ENCODE data around the gene CCDC170. TPM values are rescaled to one million over a fixed set of nuclear protein-coding genes. Genes with fewer than 3 reads are reported as not detected.

The CCDC170 gene
- polyA plus RNA-seq, 1 experiment = 1.9 TPM

DNA sequence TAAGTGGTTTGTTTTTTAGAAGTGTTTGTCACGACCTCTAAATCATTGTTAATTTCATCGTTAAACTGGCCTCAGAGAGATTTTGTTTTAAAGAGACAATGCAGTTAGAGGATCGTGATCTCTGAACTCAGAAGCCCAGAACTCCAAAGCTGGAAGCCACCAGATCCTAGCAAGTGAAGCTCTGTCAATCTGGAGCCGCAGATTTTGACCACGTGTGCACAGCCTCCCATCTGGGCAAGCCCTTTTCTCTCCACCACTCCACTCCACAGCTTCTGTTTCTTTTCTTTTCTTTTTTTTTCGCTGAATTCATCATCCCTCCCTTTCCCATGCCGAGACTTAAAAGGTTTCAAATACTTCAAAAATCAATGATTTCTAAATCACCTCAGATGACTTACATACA lies 171.5 kb downstream of the CCDC170 start:
- CTCF ChIA-PET = no interaction called here
- H3K27ac ChIP-seq (ENCODE audit: low read depth, low read length) = no peak overlapping the region
- no peaks in the 10 kb centered on the region for H3K9me3 ChIP-seq (ENCODE audit: control insufficient read depth, insufficient read depth, low read length)
- H3K27me3 ChIP-seq (ENCODE audit: control insufficient read depth, insufficient read depth, low read length) = no peaks in the 10 kb centered on the region
- no peak overlapping the region for H3K4me3 ChIP-seq (ENCODE audit: low read depth, low read length)
- DNase-seq (ENCODE audit: low read depth, low spot score) = no peak
- POLR2A ChIA-PET = no interaction called here
- no peak for TF ChIP-seq CTCF (IDR thresholded peaks at IDR 0.05; ENCODE audit: low read depth, low read length)

DNA sequence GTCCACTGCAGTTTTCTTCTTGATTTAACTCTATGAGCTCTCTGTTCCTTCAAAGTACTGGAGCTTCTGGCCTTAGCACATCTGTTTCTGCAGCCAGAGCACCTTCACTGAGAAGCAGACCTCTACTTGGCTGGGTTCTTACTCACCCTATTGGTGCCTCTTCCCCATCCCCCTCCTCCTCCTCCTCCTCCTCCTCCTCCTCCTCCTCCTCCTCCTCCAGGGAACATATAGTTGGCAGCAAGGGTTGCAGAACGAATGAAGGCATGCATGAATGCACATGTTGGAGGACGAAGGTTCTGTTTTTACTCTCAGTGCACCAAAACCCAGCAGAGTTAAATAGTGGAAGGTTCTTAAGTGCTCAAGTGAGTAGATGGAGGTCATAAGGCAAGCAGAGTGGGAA lies 172.7 kb downstream of the CCDC170 start:
- no peaks in the 10 kb centered on the region for H3K9me3 ChIP-seq (ENCODE audit: control insufficient read depth, insufficient read depth, low read length)
- TF ChIP-seq CTCF (IDR thresholded peaks at IDR 0.05; ENCODE audit: low read depth, low read length) = no peak
- ChIA-PET POLR2A (no interaction called here), CTCF (no interaction called here)
- no peak overlapping the region for H3K4me3 ChIP-seq (ENCODE audit: low read depth, low read length)
- H3K27ac ChIP-seq (ENCODE audit: low read depth, low read length) = no peak overlapping the region
- no peak for DNase-seq (ENCODE audit: low read depth, low spot score)
- no peaks in the 10 kb centered on the region for H3K27me3 ChIP-seq (ENCODE audit: control insufficient read depth, insufficient read depth, low read length)

- TF ChIP-seq CTCF (IDR thresholded peaks at IDR 0.05; ENCODE audit: low read depth, low read length) = no peak
- ChIA-PET POLR2A (no interaction called here), CTCF (interaction anchor here (0.6 kb wide), 1 partner anchor 30 kb away, joined by 5 read pairs; no protein-coding TSS in a partner anchor)
- Histone ChIP-seq H3K27ac (ENCODE audit: low read depth, low read length) (no peak overlapping the region), H3K4me3 (ENCODE audit: low read depth, low read length) (no peak overlapping the region), H3K27me3 (ENCODE audit: control insufficient read depth, insufficient read depth, low read length) (no peaks in the 10 kb centered on the region), H3K9me3 (ENCODE audit: control insufficient read depth, insufficient read depth, low read length) (no peaks in the 10 kb centered on the region; the same call in 1 of the 2 replicates)
- no peak for DNase-seq (ENCODE audit: low read depth, low spot score)
These were observed 175.4 kb downstream of the CCDC170 start for GRCh38 chr6:151669208-151669560.

DNA sequence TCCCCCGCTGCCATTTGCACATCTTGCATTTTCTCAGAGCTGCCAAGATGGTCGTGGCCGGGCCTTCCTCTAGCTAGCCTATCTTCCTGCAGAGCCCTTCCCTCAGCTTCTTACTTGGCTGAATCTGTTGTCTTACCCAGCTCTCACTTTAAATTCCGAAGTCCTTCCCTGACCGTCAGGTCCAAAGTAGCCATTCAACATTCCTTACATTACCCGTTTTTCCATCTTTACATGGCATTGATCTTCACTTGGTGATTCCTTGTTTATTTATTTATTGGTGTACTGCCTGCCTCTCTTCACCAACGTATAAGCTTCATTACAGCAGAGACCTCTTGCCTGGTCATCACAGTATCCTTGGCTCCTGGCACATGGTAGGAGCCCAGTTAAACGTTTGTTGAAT lies 176.3 kb downstream of the CCDC170 start:
- Histone ChIP-seq H3K27ac (ENCODE audit: low read depth, low read length) (no peak overlapping the region), H3K9me3 (ENCODE audit: control insufficient read depth, insufficient read depth, low read length) (no peaks in the 10 kb centered on the region; the same call in 1 of the 2 replicates), H3K4me3 (ENCODE audit: low read depth, low read length) (no peak overlapping the region), H3K27me3 (ENCODE audit: control insufficient read depth, insufficient read depth, low read length) (no peaks in the 10 kb centered on the region)
- no peak for DNase-seq (ENCODE audit: low read depth, low spot score)
- ChIA-PET POLR2A (no interaction called here), CTCF (interaction anchor here (0.7 kb wide), 1 partner anchor 40 kb away, joined by 3 read pairs; no protein-coding TSS in a partner anchor)
- TF ChIP-seq CTCF (IDR thresholded peaks at IDR 0.05; ENCODE audit: low read depth, low read length) = no peak

Small RNA genes lying within 50 kb of the gene (small RNA-seq; reads per million reads assigned to genes)
- gene RNU6-813P (ENCODE audit: insufficient read length, low read depth) = not detected

Other genes starting within 250 kb of the CCDC170 start
- 20.9 and 22.3 TPM in 2 replicates for gene ZBTB2, start 102.5 kb upstream of the CCDC170 start, polyA plus RNA-seq (2011; rRNA removed)
- gene RMND1, start 41.9 kb upstream of the CCDC170 start, polyA plus RNA-seq (2011; rRNA removed) = 24.3 and 27.8 TPM in 2 replicates